Measurements from ENCODE around the gene VAMP5.
"Not testable (repeated sequence)": the region's sequence is repeated elsewhere in the genome, so short reads cannot be mapped to it uniquely, and the experiment has no call there.

- TF ChIP-seq REST (IDR thresholded peaks at IDR 0.05; ENCODE audit: unreplicated experiment); EZH2 (IDR thresholded peaks at IDR 0.05; ENCODE audit: low read depth, unreplicated experiment); CTCF (conservative IDR thresholded peaks at IDR 0.05; ENCODE audit: low read depth in 2 of 2); EZH2phosphoT487 (IDR thresholded peaks at IDR 0.05; ENCODE audit: unreplicated experiment); ETS1 (IDR thresholded peaks at IDR 0.05); NANOG (IDR thresholded peaks at IDR 0.05; ENCODE audit: borderline replicate concordance); JUNB (IDR thresholded peaks at IDR 0.05; ENCODE audit: unreplicated experiment); CREB1 (CRISPR knock-in tag; IDR thresholded peaks at IDR 0.05; ENCODE audit: low read depth); ZNF114 (CRISPR knock-in tag; IDR thresholded peaks at IDR 0.05); ZNF331 (CRISPR knock-in tag; IDR thresholded peaks at IDR 0.05; ENCODE audit: low read depth): not testable (repeated sequence)
- peak; percentile 40 for TF ChIP-seq POLR2AphosphoS5 (IDR thresholded peaks at IDR 0.05; ENCODE audit: low read depth)
Measured at GRCh38 chr2:85544254-85544691, 40.0 kb upstream of the VAMP5 start.

Measured in GM23338 (cell line).